H9 (cell line): ENCODE results near the gene ZNF184. TPM values are rescaled to one million over a fixed set of nuclear protein-coding genes. Genes with fewer than 3 reads are reported as not detected.

Experiments
- DNase-seq: peaks from one replicate; pipeline ENCODE4 v3.0.0-alpha.2; 2017
- H2AFZ ChIP-seq: one replicate; pipeline ENCODE4 v1.6.1; 2013; ENCODE audit warnings: mild to moderate bottlenecking, low read length, control low read depth, moderate library complexity
- H2AK5ac ChIP-seq: 2 replicates; pipeline ENCODE4 v1.6.1; 2013; ENCODE audit warnings: low read length, control low read depth, mixed read lengths; ENCODE audit not compliant: insufficient read length
- H2BK120ac ChIP-seq: one replicate; pipeline ENCODE4 v1.6.1; 2013; ENCODE audit warnings: low read depth, mild to moderate bottlenecking, low read length, control low read depth, inconsistent platforms; ENCODE audit not compliant: poor library complexity, severe bottlenecking
- H2BK12ac ChIP-seq: 2 replicates; pipeline ENCODE4 v1.6.1; 2013; ENCODE audit warnings: low read length, control low read depth, mixed read lengths, low read depth; ENCODE audit not compliant: insufficient read length
- H2BK15ac ChIP-seq: 2 replicates; pipeline ENCODE4 v1.6.1; 2013; ENCODE audit warnings: low read depth, low read length, control low read depth
- H2BK20ac ChIP-seq: one replicate; pipeline ENCODE4 v1.6.1; 2013; ENCODE audit warnings: low read depth, mild to moderate bottlenecking, low read length, control low read depth, inconsistent platforms; ENCODE audit not compliant: poor library complexity, severe bottlenecking
- H2BK5ac ChIP-seq: 2 replicates; pipeline ENCODE4 v1.6.1; 2013; ENCODE audit warnings: low read length, control low read depth, mixed read lengths; ENCODE audit not compliant: insufficient read length
- H3K14ac ChIP-seq: 2 replicates; pipeline ENCODE4 v1.6.1; 2013; ENCODE audit warnings: low read length, control low read depth; ENCODE audit not compliant: insufficient read depth
- H3K18ac ChIP-seq: 2 replicates; pipeline ENCODE4 v1.6.1; 2013; ENCODE audit warnings: low read depth, mild to moderate bottlenecking, mixed read lengths, low read length, control low read depth; ENCODE audit not compliant: insufficient read length
- H3K23ac ChIP-seq: 2 replicates; pipeline ENCODE4 v1.6.1; 2013; ENCODE audit warnings: low read length, control low read depth, mixed read lengths, low read depth; ENCODE audit not compliant: insufficient read length
- H3K23me2 ChIP-seq: 2 replicates; pipeline ENCODE4 v1.6.1; 2013; ENCODE audit warnings: low read depth, mild to moderate bottlenecking, mixed read lengths, low read length, control low read depth; ENCODE audit not compliant: insufficient read length, poor library complexity, severe bottlenecking
- H3K27ac ChIP-seq: 2 replicates; pipeline ENCODE4 v1.5.1; 2013; ENCODE audit warnings: low read length, control low read depth, mixed read lengths, low read depth; ENCODE audit not compliant: insufficient read length
- H3K27me3 ChIP-seq: 2 replicates; pipeline ENCODE4 v1.6.1; 2013; ENCODE audit warnings: low read length, control low read depth, inconsistent platforms; ENCODE audit not compliant: insufficient read depth
- H3K4ac ChIP-seq: 2 replicates; pipeline ENCODE4 v1.6.1; 2013; ENCODE audit warnings: low read depth, mild to moderate bottlenecking, control low read depth, inconsistent platforms, low read length, moderate library complexity
- H3K4me1 ChIP-seq: 2 replicates; pipeline ENCODE4 v1.6.1; 2013; ENCODE audit warnings: low read length, control low read depth, inconsistent platforms; ENCODE audit not compliant: insufficient read depth
- H3K4me2 ChIP-seq: 2 replicates; pipeline ENCODE4 v1.6.1; 2013; ENCODE audit warnings: low read length, control low read depth, mixed read lengths; ENCODE audit not compliant: insufficient read length, insufficient read depth
- H3K56ac ChIP-seq: 2 replicates; pipeline ENCODE4 v1.6.1; 2013; ENCODE audit warnings: low read depth, mild to moderate bottlenecking, mixed read lengths, low read length, control low read depth; ENCODE audit not compliant: insufficient read length
- H3K79me1 ChIP-seq: 2 replicates; pipeline ENCODE4 v1.6.1; 2013; ENCODE audit warnings: low read depth, mild to moderate bottlenecking, moderate library complexity, low read length, control low read depth, inconsistent platforms; ENCODE audit not compliant: insufficient read depth, poor library complexity, severe bottlenecking
- H3K79me2 ChIP-seq: 2 replicates; pipeline ENCODE4 v1.6.1; 2013; ENCODE audit warnings: low read length, control low read depth, inconsistent platforms; ENCODE audit not compliant: insufficient read depth
- H3K9ac ChIP-seq: 2 replicates; pipeline ENCODE4 v1.6.1; 2013; ENCODE audit warnings: low read length, control low read depth, mixed read lengths; ENCODE audit not compliant: insufficient read length; ENCODE audit errors: extremely low read depth
- H3K9me3 ChIP-seq: one replicate; pipeline ENCODE4 v1.6.1; 2013; ENCODE audit warnings: low read depth, low read length, inconsistent platforms; ENCODE audit not compliant: control insufficient read depth
- H3T11ph ChIP-seq: one replicate; pipeline ENCODE4 v1.6.1; 2013; ENCODE audit warnings: mild to moderate bottlenecking, low read length, control low read depth, inconsistent platforms
- H4K20me1 ChIP-seq: one replicate; pipeline ENCODE4 v1.6.1; 2013; ENCODE audit not compliant: control insufficient read depth, insufficient read length, insufficient read depth
- H4K5ac ChIP-seq: 2 replicates; pipeline ENCODE4 v1.6.1; 2013; ENCODE audit warnings: low read depth, mild to moderate bottlenecking, mixed read lengths, low read length, control low read depth; ENCODE audit not compliant: insufficient read length
- H4K8ac ChIP-seq: replicated peaks from 2 replicates; pipeline ENCODE4 v1.6.1; 2013; ENCODE audit warnings: low read length, control low read depth, mixed read lengths, low read depth; ENCODE audit not compliant: insufficient read length
- H4K91ac ChIP-seq: 2 replicates; pipeline ENCODE4 v1.6.1; 2013; ENCODE audit warnings: low read depth, mild to moderate bottlenecking, moderate library complexity, mixed read lengths, low read length, control low read depth; ENCODE audit not compliant: insufficient read length
- H3K27ac Mint-ChIP-seq, 3 experiments: 2 replicates in 2 of 3; 3 replicates in 1 of 3; pipeline ENCODE4 v1.8.0; 2020 to 2021; ENCODE audit warnings: mixed read lengths in 3 of 3, mild to moderate bottlenecking in 1 of 3, moderate library complexity in 1 of 3
- H3K27me3 Mint-ChIP-seq: 2 replicates; pipeline ENCODE4 v1.8.0; 2021; ENCODE audit warnings: low read depth, mild to moderate bottlenecking, moderate library complexity, mixed read lengths
- H3K36me3 Mint-ChIP-seq, 3 experiments: 2 replicates in 2 of 3; 3 replicates in 1 of 3; pipeline ENCODE4 v1.8.0; 2020 to 2021; ENCODE audit warnings: low read depth in 3 of 3, mixed read lengths in 3 of 3; ENCODE audit not compliant: insufficient read depth in 1 of 3
- H3K4me1 Mint-ChIP-seq, 2 experiments: 2 replicates each; pipeline ENCODE4 v1.8.0; 2020; ENCODE audit warnings: mixed read lengths in 2 of 2
- H3K4me3 Mint-ChIP-seq, 2 experiments: 2 replicates in 1 of 2; 3 replicates in 1 of 2; pipeline ENCODE4 v1.8.0; 2020 to 2021; ENCODE audit warnings: mild to moderate bottlenecking in 2 of 2, mixed read lengths in 2 of 2, moderate library complexity in 1 of 2
- H3K9me3 Mint-ChIP-seq, 2 experiments: 2 replicates in 1 of 2; 3 replicates in 1 of 2; pipeline ENCODE4 v1.8.0; 2020; ENCODE audit warnings: mild to moderate bottlenecking in 2 of 2, mixed read lengths in 2 of 2, moderate library complexity in 1 of 2
- WGBS: extraction: QIAGEN DNeasy Blood & Tissue Kit; methylation state at CpG from one replicate; pipeline ENCODE4 v1.1.7; 2013; ENCODE audit warnings: missing lambda C conversion rate, low lambda C conversion rate, mixed read lengths; ENCODE audit not compliant: insufficient read length; ENCODE audit errors: extremely low coverage; 5-methylcytosine and 5-hydroxymethylcytosine counted together
- total RNA-seq: library from RNA; stranded (reverse); gene quantifications from 2 replicates; pipeline ENCODE4 v1.2.1, GENCODE V29; 2021
- TF ChIP-seq, protein P1 (sequence below): fragments of 200-600 bp; sonication (generic); conservative IDR thresholded peaks from 3 replicates; pipeline ENCODE4 v1.8.0; 2021; ENCODE audit warnings: antibody characterized with exemption, mild to moderate bottlenecking

The ZNF184 gene
- total RNA-seq, 1 experiment from 2014 or later = 6.3 TPM

GRCh38 chr6:27478706-27479318 lies 5.9 kb upstream of the ZNF184 start:
- Histone ChIP-seq H3K18ac (peak overlapping the region; percentile 14), H3K79me1 (no peaks in the 10 kb centered on the region), H3K23ac (no peak overlapping the region), H4K20me1 (no peaks in the 10 kb centered on the region), H3K4ac (no peak overlapping the region), H3T11ph (no peak overlapping the region), H2BK120ac (no peak overlapping the region), H3K4me1 (peaks cover 2% of the 10 kb centered on the region; the same call in 1 of the 2 replicates), H2BK20ac (no peak overlapping the region), H3K9me3 (no peaks in the 10 kb centered on the region), H2AFZ (peak overlapping the region; percentile 100), H3K56ac (no peak overlapping the region), H3K79me2 (no peaks in the 10 kb centered on the region), H4K8ac (no peak overlapping the region), H3K27ac (peak overlapping the region; percentile 2), H3K23me2 (peaks cover 8% of the 10 kb centered on the region), H3K9ac (peak overlapping the region; percentile 44), H2BK5ac (no peak overlapping the region), H3K4me2 (peak overlapping the region; percentile 91), H2AK5ac (no peak overlapping the region), H3K27me3 (no peaks in the 10 kb centered on the region; the same call in 1 of the 2 replicates), H2BK15ac (no peak overlapping the region), H4K91ac (no peak overlapping the region), H2BK12ac (no peak overlapping the region), H3K14ac (no peak overlapping the region), H4K5ac (no peak overlapping the region)
- Mint-ChIP-seq H3K9me3 (peaks cover 2 to 6% of the 10 kb centered on the region in 2 experiments; a peak in 3 of 5 replicates), H3K27ac (no peak overlapping the region), H3K27me3 (peaks cover 7% of the 10 kb centered on the region), H3K4me3 (no peak overlapping the region), H3K36me3 (no peaks in the 10 kb centered on the region), H3K4me1 (peaks cover 10 to 13% of the 10 kb centered on the region in 2 experiments)
- WGBS = no CpG with 5 or more reads among the region's 28 CpGs
- DNase-seq = peak; percentile 87
- TF ChIP-seq, protein P1, sequence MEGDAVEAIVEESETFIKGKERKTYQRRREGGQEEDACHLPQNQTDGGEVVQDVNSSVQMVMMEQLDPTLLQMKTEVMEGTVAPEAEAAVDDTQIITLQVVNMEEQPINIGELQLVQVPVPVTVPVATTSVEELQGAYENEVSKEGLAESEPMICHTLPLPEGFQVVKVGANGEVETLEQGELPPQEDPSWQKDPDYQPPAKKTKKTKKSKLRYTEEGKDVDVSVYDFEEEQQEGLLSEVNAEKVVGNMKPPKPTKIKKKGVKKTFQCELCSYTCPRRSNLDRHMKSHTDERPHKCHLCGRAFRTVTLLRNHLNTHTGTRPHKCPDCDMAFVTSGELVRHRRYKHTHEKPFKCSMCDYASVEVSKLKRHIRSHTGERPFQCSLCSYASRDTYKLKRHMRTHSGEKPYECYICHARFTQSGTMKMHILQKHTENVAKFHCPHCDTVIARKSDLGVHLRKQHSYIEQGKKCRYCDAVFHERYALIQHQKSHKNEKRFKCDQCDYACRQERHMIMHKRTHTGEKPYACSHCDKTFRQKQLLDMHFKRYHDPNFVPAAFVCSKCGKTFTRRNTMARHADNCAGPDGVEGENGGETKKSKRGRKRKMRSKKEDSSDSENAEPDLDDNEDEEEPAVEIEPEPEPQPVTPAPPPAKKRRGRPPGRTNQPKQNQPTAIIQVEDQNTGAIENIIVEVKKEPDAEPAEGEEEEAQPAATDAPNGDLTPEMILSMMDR = no peak
